K562 (cell line): Measurements from ENCODE around the gene ZNF391. TPM values are rescaled to one million over a fixed set of nuclear protein-coding genes. Genes with fewer than 3 reads are reported as not detected.

Source experiments
- ATAC-seq: fragments of 200-7000 bp; cut with Tn5 transposase; 3 replicates; pipeline ENCODE4 v1.9.1; 2020; ENCODE audit warnings: moderate library complexity
- BruUV-seq: library from RNA; stranded (reverse); fragments of 400-500 nt; replicated peaks from 2 replicates; lab custom pipeline; 2021; lab: Mats Ljungman, UMichigan
- CTCF ChIA-PET: fragments of 300-600 bp; formaldehyde crosslinking; extraction: SDS; loops from one replicate; lab custom pipeline; 2021; ENCODE audit warnings: low intra/inter-chr PET ratio; lab: Yijun Ruan, JAX
- POLR2A ChIA-PET: fragments of 300-600, 350-650 bp; sonication (Branson Sonifier 250); formaldehyde crosslinking; extraction: SDS; loops from one replicate; lab custom pipeline; 2021; ENCODE audit warnings: antibody characterized with exemption, inconsistent platforms; lab: Yijun Ruan, JAX
- DNase-seq, 4 experiments: peaks; one replicate each; pipeline versions ENCODE4 v3.0.0 to v3.0.0-alpha.2; 2011 to 2018; ENCODE audit warnings: low spot score in 3 of 4, mixed read lengths in 3 of 4; ENCODE audit errors: extremely low read depth in 1 of 4
- FAIRE-seq: peaks from 2 replicates; lab custom pipeline; 2011; peaks lifted over from hg19 to GRCh38; lab: Jason Lieb, UNC
- H2AFZ ChIP-seq: 2 replicates; pipeline ENCODE4 v1.6.0; 2011; ENCODE audit warnings: low read depth, low read length, control low read depth, inconsistent platforms
- H3K27ac ChIP-seq: fragments of 200-600 bp; 3 replicates; pipeline ENCODE4 v1.8.0; 2011; ENCODE audit warnings: low read depth, mild to moderate bottlenecking, control low read depth, inconsistent platforms, low read length, moderate library complexity, mixed read lengths; ENCODE audit errors: extremely low read depth
- H3K27me3 ChIP-seq, 2 experiments: fragments of 300-600 bp in 1 of 2; 2 replicates in 1 of 2; 3 replicates in 1 of 2; pipeline versions ENCODE4 v1.6.0 to v1.8.0; 2011; ENCODE audit warnings: inconsistent platforms in 2 of 2, low read length in 2 of 2, mild to moderate bottlenecking in 1 of 2, mixed read lengths in 1 of 2, moderate library complexity in 1 of 2; ENCODE audit not compliant: control insufficient read depth in 2 of 2, insufficient read depth in 2 of 2
- H3K36me3 ChIP-seq: fragments of 300-600 bp; 3 replicates; pipeline ENCODE4 v1.8.0; 2011; ENCODE audit warnings: mild to moderate bottlenecking, low read length, inconsistent platforms; ENCODE audit not compliant: control insufficient read depth, insufficient read depth
- H3K4me1 ChIP-seq, 2 experiments: fragments of 200-600 bp in 1 of 2; replicated peaks in 1 of 2; 2 replicates in 1 of 2; 3 replicates in 1 of 2; pipeline versions ENCODE4 v1.5.1 to v1.8.0; 2011; ENCODE audit warnings: inconsistent platforms in 2 of 2, low read length in 2 of 2, mild to moderate bottlenecking in 1 of 2, mixed read lengths in 1 of 2, moderate library complexity in 1 of 2; ENCODE audit not compliant: control insufficient read depth in 2 of 2, insufficient read depth in 2 of 2
- H3K4me2 ChIP-seq: 2 replicates; pipeline ENCODE4 v1.6.1; 2011; ENCODE audit warnings: low read length, control low read depth, inconsistent platforms, mixed read lengths; ENCODE audit not compliant: insufficient read depth
- H3K4me3 ChIP-seq: fragments of 200-600 bp; sonication (generic), shearing (Covaris generic); 2 replicates; pipeline ENCODE4 v1.5.1; 2016; ENCODE audit warnings: control low read depth, inconsistent platforms
- H3K79me2 ChIP-seq: fragments of 200-600 bp; 3 replicates; pipeline ENCODE4 v1.8.0; 2011; ENCODE audit warnings: low read length, inconsistent platforms; ENCODE audit not compliant: control insufficient read depth, insufficient read depth
- H3K9ac ChIP-seq, 2 experiments: 2 replicates each; pipeline versions ENCODE4 v1.6.0 to v1.6.1; 2011; ENCODE audit warnings: low read depth in 2 of 2, low read length in 2 of 2, control low read depth in 1 of 2, inconsistent platforms in 1 of 2, mild to moderate bottlenecking in 1 of 2, mixed read lengths in 1 of 2; ENCODE audit not compliant: insufficient read depth in 1 of 2
- H3K9me1 ChIP-seq: one replicate; pipeline ENCODE4 v1.6.0; 2011; ENCODE audit warnings: inconsistent platforms, mild to moderate bottlenecking, low read length, moderate library complexity; ENCODE audit not compliant: control insufficient read depth, insufficient read depth
- H3K9me3 ChIP-seq: replicated peaks from 2 replicates; pipeline ENCODE4 v1.5.1; 2011; ENCODE audit warnings: low read depth, low read length, inconsistent platforms; ENCODE audit not compliant: control insufficient read depth, insufficient read depth
- H4K20me1 ChIP-seq: replicated peaks from 2 replicates; pipeline ENCODE4 v1.6.1; 2011; ENCODE audit warnings: low read length, inconsistent platforms, mixed read lengths; ENCODE audit not compliant: control insufficient read depth, insufficient read depth
- CBX1 ChIP-seq: sonication (generic); IDR thresholded peaks from 2 replicates; pipeline ENCODE4 v1.6.1; 2016; ENCODE audit warnings: antibody characterized with exemption, low read depth, mild to moderate bottlenecking
- HMBOX1 ChIP-seq: sonication (generic); IDR thresholded peaks from 2 replicates; pipeline ENCODE4 v1.6.1; 2016
- NFE2 ChIP-seq: IDR thresholded peaks from 2 replicates; pipeline ENCODE4 v1.6.1; 2014; ENCODE audit warnings: antibody characterized with exemption, low read depth
- SETDB1 ChIP-seq: IDR thresholded peaks from one replicate; pipeline ENCODE4 v1.6.1; 2012; ENCODE audit warnings: low read length, control low read depth, inconsistent platforms
- SPI1 ChIP-seq: IDR thresholded peaks from 2 replicates; pipeline ENCODE4 v1.6.1; 2011; ENCODE audit warnings: low read depth, low read length, control low read depth, borderline replicate concordance
- TRIM28 ChIP-seq: fragments of 450-650 bp; IDR thresholded peaks from 2 replicates; pipeline ENCODE4 v1.6.1; 2017
- ZNF274 ChIP-seq: IDR thresholded peaks from 2 replicates; pipeline ENCODE4 v1.6.1; 2011; ENCODE audit warnings: low read depth, mild to moderate bottlenecking, low read length, moderate library complexity, borderline replicate concordance
- WGBS: fragments of 100-300 bp; shearing (Covaris generic); methylation state at CpG from one replicate; pipeline ENCODE4 v1.1.6; 2016; ENCODE audit warnings: low coverage, mixed read lengths; ENCODE audit not compliant: insufficient coverage; ENCODE audit errors: missing lambda C conversion rate; 5-methylcytosine and 5-hydroxymethylcytosine counted together
- in situ Hi-C: fragments of 300-500 bp; cut with MboI; formaldehyde crosslinking; loops from 4 replicates; pipeline ENCODE4 v1.15.0; 2018; ENCODE audit warnings: inconsistent platforms, mixed read lengths
- intact Hi-C: fragments of 100-400 bp; cut with micrococcal nuclease; formaldehyde crosslinking; loops from 2 replicates; pipeline ENCODE4 v1.14.2; 2022
- polyA plus RNA-seq, 8 experiments: library from polyadenylated mRNA; depleted of rRNA in 4 of 8; stranded (reverse) in 5 of 8; unstranded in 3 of 8; fragments of >200 nt; fragmentation: Nextera tagmentation in 2 of 8; fragmentation: Illumina TruSeq in 1 of 8; extraction: Ambion mirVana in 2 of 8; extraction: Trizol in 1 of 8; gene quantifications; 2 replicates each; pipeline versions ENCODE4 v1.2.1 to v1.2.3, GENCODE V29; 2011 to 2014; ENCODE audit warnings: inconsistent platforms in 1 of 8, missing spikeins in 1 of 8
- total RNA-seq, 7 experiments: library from RNA; depleted of rRNA in 6 of 7; stranded (reverse); fragments of >200 nt in 6 of 7; fragmentation: Illumina TruSeq in 2 of 7; extraction: Trizol in 2 of 7; gene quantifications; 2 replicates each; pipeline versions ENCODE4 v1.2.1 to v1.2.3, GENCODE V29; 2011 to 2021; ENCODE audit warnings: low replicate concordance in 1 of 7
- TF ChIP-seq, protein P1 (sequence below): sonication (generic); formaldehyde crosslinking; IDR thresholded peaks from 2 replicates; pipeline ENCODE4 v1.8.1; 2022; ENCODE audit warnings: missing genetic modification reagents

Gene ZNF391
- total and polyA plus RNA-seq, 9 of the 15 experiments (the other 6 are each of a cell fraction or from before 2014, with no cell fraction given) = 2.3 to 10.1 (median 5.8) TPM

DNA sequence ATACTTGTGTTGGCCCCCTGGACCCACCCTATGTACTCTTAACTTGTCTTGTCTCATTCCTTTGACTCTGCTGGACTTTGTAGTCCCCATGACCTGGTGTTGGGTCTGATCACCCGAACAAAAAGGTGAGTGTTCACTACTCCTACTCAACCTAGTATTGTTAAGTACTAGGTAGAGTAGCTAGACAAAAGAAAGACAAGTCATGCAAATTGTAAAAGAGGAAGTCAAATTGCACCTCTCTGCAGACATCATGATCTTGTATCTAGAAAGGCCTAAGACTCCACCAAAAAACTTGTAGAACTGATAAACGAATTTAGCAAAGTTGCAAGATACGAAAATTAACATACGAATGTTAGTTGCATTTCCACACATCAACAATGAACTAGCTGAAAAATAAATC, 35.7 kb upstream of the ZNF391 start:
- no peaks in the 10 kb centered on the region for H4K20me1 ChIP-seq
- WGBS = 11% methylated on average over 4 of the region's 4 CpGs
- H3K9ac ChIP-seq = no peak overlapping the region
- no peaks in the 10 kb centered on the region; a peak in 1 of 5 replicates for H3K4me1 ChIP-seq
- peaks cover 8% of the 10 kb centered on the region; the same call in 1 of the 2 replicates for H3K9me3 ChIP-seq
- no peak overlapping the region for H3K4me3 ChIP-seq
- no peaks in the 10 kb centered on the region for H3K79me2 ChIP-seq
- no peak for DNase-seq
- no peak for ATAC-seq
- BruUV-seq = no TSS peak
- POLR2A ChIA-PET = interaction anchor here (1.0 to 1.1 kb wide), 2 partner anchors 10 to 12 kb away, joined by 3 to 5 read pairs; no protein-coding TSS in a partner anchor
- in situ Hi-C loops = no loop called here
- intact Hi-C loops = no loop called here
- peak overlapping the region; percentile 43; the same call in 1 of the 2 replicates for H2AFZ ChIP-seq
- H3K9me1 ChIP-seq = no peaks in the 10 kb centered on the region
- CTCF ChIA-PET = no interaction called here
- TF ChIP-seq NFE2 = 0 out of 2 replicates have a peak, but pooled peaks have one; percentile 18
- TF ChIP-seq CBX1 = no peak
- peak; percentile 93 for TF ChIP-seq SPI1
- TF ChIP-seq HMBOX1 = peak; percentile 92
- H3K4me2 ChIP-seq = no peak overlapping the region; the same call in 1 of the 2 replicates
- no peaks in the 10 kb centered on the region for H3K27me3 ChIP-seq
- H3K36me3 ChIP-seq = no peaks in the 10 kb centered on the region
- 0 out of 3 replicates have a peak overlapping the region, but pooled peaks have one; percentile 14 for H3K27ac ChIP-seq
- FAIRE-seq = no peak

DNA sequence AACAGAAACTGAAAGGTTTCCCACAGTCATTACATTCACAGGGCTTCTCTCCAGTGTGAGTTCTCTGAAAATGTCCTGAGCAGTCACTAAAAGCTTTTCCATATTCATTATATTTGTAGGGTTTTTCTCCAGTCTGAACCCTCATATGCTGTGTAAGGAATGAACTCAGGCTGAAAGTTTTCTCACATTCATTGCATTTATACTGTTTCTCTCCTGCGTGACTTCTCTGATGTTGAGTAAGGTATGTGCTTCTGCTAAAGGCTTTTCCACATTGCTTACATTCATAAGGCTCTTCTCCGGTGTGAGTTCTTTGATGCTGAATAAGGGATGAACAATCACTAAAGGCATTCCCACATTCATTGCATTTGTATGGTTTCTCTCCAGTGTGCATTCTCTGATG, 29.8 kb upstream of the ZNF391 start:
- no peaks in the 10 kb centered on the region for H3K4me1 ChIP-seq
- in situ Hi-C loops (no loop called here), intact Hi-C loops (no loop called here)
- FAIRE-seq = no peak
- no peak for ATAC-seq
- no peaks in the 10 kb centered on the region for H3K9me1 ChIP-seq
- H4K20me1 ChIP-seq = no peaks in the 10 kb centered on the region
- no peak overlapping the region for H3K27ac ChIP-seq
- ChIA-PET POLR2A (no interaction called here), CTCF (no interaction called here)
- H3K4me3 ChIP-seq = no peak overlapping the region
- WGBS = 29% methylated on average over 2 of the region's 2 CpGs
- H3K36me3 ChIP-seq = no peaks in the 10 kb centered on the region
- TF ChIP-seq SETDB1 (no peak), ZNF274 (peak; percentile 98), TRIM28 (peak; percentile 71; the same call in 1 of the 2 replicates)
- TF ChIP-seq, protein P1, sequence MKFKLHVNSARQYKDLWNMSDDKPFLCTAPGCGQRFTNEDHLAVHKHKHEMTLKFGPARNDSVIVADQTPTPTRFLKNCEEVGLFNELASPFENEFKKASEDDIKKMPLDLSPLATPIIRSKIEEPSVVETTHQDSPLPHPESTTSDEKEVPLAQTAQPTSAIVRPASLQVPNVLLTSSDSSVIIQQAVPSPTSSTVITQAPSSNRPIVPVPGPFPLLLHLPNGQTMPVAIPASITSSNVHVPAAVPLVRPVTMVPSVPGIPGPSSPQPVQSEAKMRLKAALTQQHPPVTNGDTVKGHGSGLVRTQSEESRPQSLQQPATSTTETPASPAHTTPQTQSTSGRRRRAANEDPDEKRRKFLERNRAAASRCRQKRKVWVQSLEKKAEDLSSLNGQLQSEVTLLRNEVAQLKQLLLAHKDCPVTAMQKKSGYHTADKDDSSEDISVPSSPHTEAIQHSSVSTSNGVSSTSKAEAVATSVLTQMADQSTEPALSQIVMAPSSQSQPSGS = no peak
- H2AFZ ChIP-seq = no peak overlapping the region
- peaks cover 6% of the 10 kb centered on the region for H3K9me3 ChIP-seq
- DNase-seq = no peak
- no TSS peak for BruUV-seq
- no peaks in the 10 kb centered on the region for H3K79me2 ChIP-seq
- no peak overlapping the region for H3K9ac ChIP-seq
- no peaks in the 10 kb centered on the region for H3K27me3 ChIP-seq
- H3K4me2 ChIP-seq = no peak overlapping the region
